OCI-LY7 (cell line): Measurements from ENCODE around the gene CEP164. TPM values are rescaled to one million over a fixed set of nuclear protein-coding genes. Genes with fewer than 3 reads are reported as not detected.

Experiments
- BruUV-seq: library from RNA; stranded (reverse); fragments of 400-500 nt; replicated peaks from 2 replicates; lab custom pipeline; 2021; lab: Mats Ljungman, UMichigan
- CTCF ChIA-PET: fragments of 300-600 bp; sonication (Branson Sonifier 250); formaldehyde crosslinking; loops from one replicate; lab custom pipeline; 2022; ENCODE audit warnings: antibody characterized with exemption; ENCODE audit not compliant: unreplicated experiment; lab: Charles Lee
- POLR2A ChIA-PET: fragments of 300-600 bp; sonication (Branson Sonifier 250); formaldehyde crosslinking; loops from one replicate; lab custom pipeline; 2022; ENCODE audit warnings: antibody characterized with exemption; lab: Charles Lee
- DNase-seq: peaks from one replicate; pipeline ENCODE4 v3.0.0-alpha.2; 2015; ENCODE audit warnings: low spot score
- H2AFZ ChIP-seq: fragments of 200-600 bp; sonication (generic), shearing (Covaris generic); 2 replicates; pipeline ENCODE4 v1.6.1; 2014; ENCODE audit warnings: mild to moderate bottlenecking, antibody characterized with exemption, low read length, moderate library complexity
- H3K27ac ChIP-seq: fragments of 200-600 bp; sonication (generic); 2 replicates; pipeline ENCODE4 v1.5.1; 2014; ENCODE audit warnings: mixed run types, low read depth, mild to moderate bottlenecking, moderate library complexity, low read length, inconsistent platforms; ENCODE audit not compliant: poor library complexity, severe bottlenecking
- H3K36me3 ChIP-seq: fragments of 200-600 bp; sonication (generic); 2 replicates; pipeline ENCODE4 v1.6.1; 2014; ENCODE audit warnings: mild to moderate bottlenecking, antibody characterized with exemption, low read length, moderate library complexity, mixed read lengths; ENCODE audit not compliant: insufficient read depth
- H3K4me1 ChIP-seq: fragments of 200-600 bp; sonication (generic); 2 replicates; pipeline ENCODE4 v1.5.1; 2014; ENCODE audit warnings: mild to moderate bottlenecking, low read length; ENCODE audit not compliant: insufficient read depth, poor library complexity, severe bottlenecking
- H3K4me2 ChIP-seq: fragments of 200-600 bp; sonication (generic); 2 replicates; pipeline ENCODE4 v1.6.1; 2014; ENCODE audit warnings: mild to moderate bottlenecking, low read length
- H3K4me3 ChIP-seq: fragments of 200-600 bp; sonication (generic); 2 replicates; pipeline ENCODE4 v1.5.1; 2014; ENCODE audit warnings: mild to moderate bottlenecking, low read depth, low read length; ENCODE audit not compliant: poor library complexity, severe bottlenecking
- H3K79me2 ChIP-seq: fragments of 200-600 bp; sonication (generic); 2 replicates; pipeline ENCODE4 v1.6.1; 2016; ENCODE audit warnings: low read depth, mild to moderate bottlenecking, low read length, moderate library complexity, mixed read lengths; ENCODE audit not compliant: insufficient read depth
- H3K9me2 ChIP-seq: fragments of 200-600 bp; sonication (generic); 2 replicates; pipeline ENCODE4 v1.6.1; 2016; ENCODE audit warnings: mild to moderate bottlenecking, low read length, mixed read lengths; ENCODE audit not compliant: insufficient read depth
- H3K9me3 ChIP-seq: fragments of 200-600 bp; sonication (generic); 2 replicates; pipeline ENCODE4 v1.6.1; 2014; ENCODE audit warnings: mild to moderate bottlenecking, mixed run types, low read length, mixed read lengths
- H4K20me1 ChIP-seq: fragments of 200-600 bp; sonication (generic); 2 replicates; pipeline ENCODE4 v1.6.1; 2014; ENCODE audit warnings: mild to moderate bottlenecking, antibody characterized with exemption, low read length, moderate library complexity, mixed read lengths; ENCODE audit not compliant: insufficient read depth
- CTCF ChIP-seq: fragments of 200-600 bp; sonication (generic); conservative IDR thresholded peaks from 2 replicates; pipeline ENCODE4 v1.5.1; 2014; ENCODE audit warnings: mild to moderate bottlenecking, antibody characterized with exemption, low read length, moderate library complexity, mixed read lengths
- EZH2phosphoT487 ChIP-seq: fragments of 200-600 bp; sonication (generic); IDR thresholded peaks from 2 replicates; pipeline ENCODE4 v1.6.1; 2018; ENCODE audit warnings: low read depth, borderline replicate concordance, mild to moderate bottlenecking, mixed run types, antibody characterized with exemption, low read length, moderate library complexity, mixed read lengths
- intact Hi-C: fragments of 100-400 bp; cut with micrococcal nuclease; formaldehyde crosslinking; loops from one replicate; pipeline ENCODE4 v1.10.0; 2022; ENCODE audit not compliant: unreplicated experiment
- total RNA-seq, 2 experiments: library from RNA; depleted of rRNA in 1 of 2; stranded (reverse); fragments of >200 nt in 1 of 2; shearing (Covaris generic) in 1 of 2; gene quantifications; 2 replicates each; pipeline ENCODE4 v1.2.3, GENCODE V29; 2014 to 2022

Gene CEP164
- total RNA-seq, 2 experiments from 2014 or later: 25.3 to 48.7 TPM

DNA sequence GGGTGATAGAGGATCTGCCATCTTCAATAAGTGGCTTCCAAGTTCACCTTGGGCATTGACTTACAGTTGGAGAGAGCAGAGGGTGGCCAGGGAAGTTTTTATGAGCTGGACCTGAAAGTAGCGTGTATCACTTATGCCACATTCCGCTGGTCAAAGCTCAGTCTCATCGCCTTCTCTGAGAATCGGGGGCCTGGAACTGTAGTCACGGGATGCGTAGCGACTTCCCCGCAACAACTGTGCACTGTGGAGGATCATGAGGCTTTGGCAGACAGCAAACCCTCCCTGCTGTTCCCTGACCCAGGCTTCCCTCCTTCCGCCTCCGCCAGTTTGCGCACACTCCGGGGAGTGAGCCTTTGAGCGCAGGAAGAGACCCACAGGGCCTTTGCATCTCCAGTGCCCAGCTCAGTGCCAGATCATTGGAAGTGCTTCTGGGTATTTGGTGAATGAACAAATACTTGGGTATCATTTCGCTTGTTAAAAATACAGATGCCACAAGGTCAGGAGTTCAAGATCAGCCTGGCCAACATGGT is 95.5 kb downstream of the CEP164 start:
- TF ChIP-seq EZH2phosphoT487: no peak
- H3K4me1 ChIP-seq: no peaks in the 10 kb centered on the region
- no peak overlapping the region for H3K4me2 ChIP-seq
- no peak overlapping the region for H3K4me3 ChIP-seq
- H4K20me1 ChIP-seq: no peaks in the 10 kb centered on the region
- intact Hi-C loops: no loop called here
- no peaks in the 10 kb centered on the region for H3K9me3 ChIP-seq
- no peak overlapping the region for H2AFZ ChIP-seq
- ChIA-PET POLR2A (no interaction called here), CTCF (no interaction called here)
- no peak overlapping the region for H3K27ac ChIP-seq
- H3K9me2 ChIP-seq: no peaks in the 10 kb centered on the region
- no TSS peak for BruUV-seq
- H3K79me2 ChIP-seq: no peaks in the 10 kb centered on the region
- no peaks in the 10 kb centered on the region for H3K36me3 ChIP-seq
- no peak for DNase-seq

DNA sequence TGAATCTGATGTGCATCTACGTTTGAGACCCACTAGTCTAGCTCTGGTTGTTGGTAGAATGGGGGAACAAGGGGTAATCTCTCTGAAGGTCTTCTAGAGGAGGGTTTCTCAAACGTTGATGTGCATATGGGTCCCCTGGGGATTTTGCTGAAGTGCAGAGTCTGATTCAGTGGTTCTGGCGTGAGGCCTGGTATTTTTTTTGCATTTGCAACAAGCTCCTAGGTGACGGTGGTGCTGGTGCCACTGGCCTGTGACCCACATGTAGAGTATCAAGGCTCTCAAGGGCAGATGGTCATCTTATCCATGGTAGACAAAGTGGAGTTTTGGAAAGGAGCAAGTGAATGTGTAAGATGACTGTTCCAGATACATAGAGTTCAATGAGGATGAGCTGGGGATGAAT is 97.1 kb downstream of the CEP164 start:
- no peak for DNase-seq
- POLR2A ChIA-PET: interaction anchor here (0.6 to 1.3 kb wide), 2 partner anchors 35 to 154 kb away, joined by 3 read pairs; no protein-coding TSS in a partner anchor
- Histone ChIP-seq H2AFZ (no peak overlapping the region), H3K79me2 (no peaks in the 10 kb centered on the region), H3K27ac (no peak overlapping the region), H3K9me2 (no peaks in the 10 kb centered on the region), H3K9me3 (no peaks in the 10 kb centered on the region), H3K4me2 (no peak overlapping the region), H3K36me3 (no peaks in the 10 kb centered on the region), H3K4me3 (no peak overlapping the region), H4K20me1 (no peaks in the 10 kb centered on the region), H3K4me1 (no peaks in the 10 kb centered on the region)
- CTCF ChIA-PET: no interaction called here
- no peak for TF ChIP-seq CTCF
- TF ChIP-seq EZH2phosphoT487: no peak
- intact Hi-C loops: no loop called here
- no TSS peak for BruUV-seq

DNA sequence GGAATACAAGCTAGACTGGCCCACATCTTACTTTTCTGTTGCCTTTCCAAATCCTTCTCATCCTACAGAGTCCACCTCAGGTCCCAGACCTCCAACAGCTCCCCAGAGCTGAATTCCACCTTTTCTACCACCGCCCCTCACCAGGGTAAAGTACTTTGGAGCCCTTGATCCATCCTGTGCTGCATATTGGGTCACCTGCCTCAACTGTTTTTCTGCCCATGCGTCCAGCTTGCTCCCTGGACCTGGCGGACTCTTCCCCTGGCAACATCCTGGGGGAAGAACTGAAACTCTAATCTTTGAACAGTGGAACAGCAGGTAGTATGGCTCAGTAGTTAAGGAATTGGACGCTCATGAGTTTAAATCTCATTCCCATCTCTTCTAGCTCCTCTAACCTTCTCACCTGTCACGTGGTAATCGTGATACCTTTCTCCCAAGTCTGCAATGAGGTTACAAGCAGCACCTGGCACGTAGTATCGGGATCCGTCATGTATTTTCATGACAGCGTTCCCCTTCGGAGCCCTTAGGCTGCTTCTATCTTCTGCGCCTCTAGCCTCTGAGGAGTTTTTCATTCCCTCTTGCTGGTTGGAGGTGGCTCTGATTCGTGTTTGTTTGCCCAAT is 98.1 kb downstream of the CEP164 start:
- Histone ChIP-seq H3K9me2 (no peaks in the 10 kb centered on the region), H3K79me2 (no peaks in the 10 kb centered on the region)
- CTCF ChIA-PET: interaction anchor here (0.6 to 1.1 kb wide), 3 partner anchors 89 to 391 kb away, joined by 3 to 5 read pairs (median 3); no protein-coding TSS in a partner anchor

More for the DNA sequence above, 98.1 kb downstream of the CEP164 start:
- BruUV-seq: no TSS peak
- intact Hi-C loops: loop anchor here (1.0 to 2.0 kb wide), 2 partner anchors 169 to 392 kb away; no protein-coding TSS in a partner anchor
- H3K27ac ChIP-seq: no peak overlapping the region
- H2AFZ ChIP-seq: no peak overlapping the region
- POLR2A ChIA-PET: interaction anchor here (1.3 kb wide), 1 partner anchor 34 kb away, joined by 3 read pairs; no protein-coding TSS in a partner anchor
- no peaks in the 10 kb centered on the region for H3K9me3 ChIP-seq
- H3K4me3 ChIP-seq: no peak overlapping the region
- TF ChIP-seq EZH2phosphoT487 (no peak), CTCF (no peak)
- no peak for DNase-seq
- no peaks in the 10 kb centered on the region for H4K20me1 ChIP-seq
- H3K4me2 ChIP-seq: no peak overlapping the region
- no peaks in the 10 kb centered on the region for H3K36me3 ChIP-seq
- H3K4me1 ChIP-seq: no peaks in the 10 kb centered on the region
